A549 (cell line): Measurements from ENCODE around the gene SGPL1.

Experiments used
- CHD4 ChIP-seq: fragments of 200-600 bp; sonication (generic); IDR thresholded peaks from 2 replicates; pipeline ENCODE4 v1.6.1; 2016; ENCODE audit warnings: antibody characterized with exemption, mild to moderate bottlenecking, borderline replicate concordance
- RARB ChIP-seq: fragments of 250-450 bp; sonication (Bioruptor Pico); IDR thresholded peaks from 2 replicates; pipeline ENCODE4 v1.8.0; 2021; ENCODE audit warnings: mild to moderate bottlenecking, moderate library complexity
- TF ChIP-seq, protein P1 (sequence below): fragments of >200 bp; sonication (Bioruptor Twin); formaldehyde crosslinking; IDR thresholded peaks from 3 replicates; pipeline ENCODE4 v1.5.1; 2016
- TF ChIP-seq, protein P2 (sequence below): fragments of 200-600 bp; sonication (generic); IDR thresholded peaks from 2 replicates; pipeline ENCODE4 v1.6.1; 2016; ENCODE audit warnings: antibody characterized with exemption, mild to moderate bottlenecking, moderate library complexity

DNA sequence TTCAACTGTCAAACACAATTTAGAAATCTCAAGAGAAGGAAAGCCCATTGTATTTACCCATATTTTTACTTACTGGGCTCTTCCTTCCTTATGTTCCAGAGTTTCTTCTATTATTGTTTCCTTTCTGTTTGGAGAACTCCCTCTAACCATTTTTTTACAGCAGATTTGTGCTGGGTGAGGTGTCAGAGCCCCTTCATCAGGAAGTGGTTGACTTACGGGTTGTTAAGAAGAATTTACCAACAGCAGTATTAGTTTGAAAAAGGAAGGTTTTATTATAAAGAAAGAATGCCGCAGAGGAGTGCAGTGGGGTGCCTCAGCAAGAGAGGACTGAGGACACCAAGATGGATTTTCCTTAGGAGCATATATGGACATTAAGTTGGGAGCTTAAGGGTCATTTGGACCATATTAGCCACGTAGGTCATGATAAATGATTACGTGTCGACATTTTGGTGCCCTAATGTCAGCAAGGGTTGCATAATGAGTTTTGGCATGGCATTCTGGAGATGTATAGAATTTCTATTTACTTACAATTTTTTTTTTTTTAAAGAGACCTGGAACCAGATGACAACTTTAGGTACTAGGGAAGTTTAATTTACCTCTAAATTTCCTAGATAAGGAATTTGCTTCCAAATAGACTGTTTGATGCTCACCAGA is 24.2 kb upstream of the SGPL1 start:
- TF ChIP-seq RARB (CRISPR knock-in tag): no peak
- TF ChIP-seq, protein P1, sequence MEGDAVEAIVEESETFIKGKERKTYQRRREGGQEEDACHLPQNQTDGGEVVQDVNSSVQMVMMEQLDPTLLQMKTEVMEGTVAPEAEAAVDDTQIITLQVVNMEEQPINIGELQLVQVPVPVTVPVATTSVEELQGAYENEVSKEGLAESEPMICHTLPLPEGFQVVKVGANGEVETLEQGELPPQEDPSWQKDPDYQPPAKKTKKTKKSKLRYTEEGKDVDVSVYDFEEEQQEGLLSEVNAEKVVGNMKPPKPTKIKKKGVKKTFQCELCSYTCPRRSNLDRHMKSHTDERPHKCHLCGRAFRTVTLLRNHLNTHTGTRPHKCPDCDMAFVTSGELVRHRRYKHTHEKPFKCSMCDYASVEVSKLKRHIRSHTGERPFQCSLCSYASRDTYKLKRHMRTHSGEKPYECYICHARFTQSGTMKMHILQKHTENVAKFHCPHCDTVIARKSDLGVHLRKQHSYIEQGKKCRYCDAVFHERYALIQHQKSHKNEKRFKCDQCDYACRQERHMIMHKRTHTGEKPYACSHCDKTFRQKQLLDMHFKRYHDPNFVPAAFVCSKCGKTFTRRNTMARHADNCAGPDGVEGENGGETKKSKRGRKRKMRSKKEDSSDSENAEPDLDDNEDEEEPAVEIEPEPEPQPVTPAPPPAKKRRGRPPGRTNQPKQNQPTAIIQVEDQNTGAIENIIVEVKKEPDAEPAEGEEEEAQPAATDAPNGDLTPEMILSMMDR: no peak
- no peak for TF ChIP-seq CHD4
- TF ChIP-seq, protein P2, sequence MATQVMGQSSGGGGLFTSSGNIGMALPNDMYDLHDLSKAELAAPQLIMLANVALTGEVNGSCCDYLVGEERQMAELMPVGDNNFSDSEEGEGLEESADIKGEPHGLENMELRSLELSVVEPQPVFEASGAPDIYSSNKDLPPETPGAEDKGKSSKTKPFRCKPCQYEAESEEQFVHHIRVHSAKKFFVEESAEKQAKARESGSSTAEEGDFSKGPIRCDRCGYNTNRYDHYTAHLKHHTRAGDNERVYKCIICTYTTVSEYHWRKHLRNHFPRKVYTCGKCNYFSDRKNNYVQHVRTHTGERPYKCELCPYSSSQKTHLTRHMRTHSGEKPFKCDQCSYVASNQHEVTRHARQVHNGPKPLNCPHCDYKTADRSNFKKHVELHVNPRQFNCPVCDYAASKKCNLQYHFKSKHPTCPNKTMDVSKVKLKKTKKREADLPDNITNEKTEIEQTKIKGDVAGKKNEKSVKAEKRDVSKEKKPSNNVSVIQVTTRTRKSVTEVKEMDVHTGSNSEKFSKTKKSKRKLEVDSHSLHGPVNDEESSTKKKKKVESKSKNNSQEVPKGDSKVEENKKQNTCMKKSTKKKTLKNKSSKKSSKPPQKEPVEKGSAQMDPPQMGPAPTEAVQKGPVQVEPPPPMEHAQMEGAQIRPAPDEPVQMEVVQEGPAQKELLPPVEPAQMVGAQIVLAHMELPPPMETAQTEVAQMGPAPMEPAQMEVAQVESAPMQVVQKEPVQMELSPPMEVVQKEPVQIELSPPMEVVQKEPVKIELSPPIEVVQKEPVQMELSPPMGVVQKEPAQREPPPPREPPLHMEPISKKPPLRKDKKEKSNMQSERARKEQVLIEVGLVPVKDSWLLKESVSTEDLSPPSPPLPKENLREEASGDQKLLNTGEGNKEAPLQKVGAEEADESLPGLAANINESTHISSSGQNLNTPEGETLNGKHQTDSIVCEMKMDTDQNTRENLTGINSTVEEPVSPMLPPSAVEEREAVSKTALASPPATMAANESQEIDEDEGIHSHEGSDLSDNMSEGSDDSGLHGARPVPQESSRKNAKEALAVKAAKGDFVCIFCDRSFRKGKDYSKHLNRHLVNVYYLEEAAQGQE: no peak
